NT2/D1 (cell line): ENCODE results near the gene ARID1A.

Experiments used
- DNase-seq: peaks from one replicate; pipeline ENCODE4 v3.0.0-alpha.2; 2011; ENCODE audit warnings: low read depth, low spot score
- H3K27me3 ChIP-seq: 2 replicates; pipeline ENCODE4 v1.6.0; 2011; ENCODE audit warnings: mild to moderate bottlenecking; ENCODE audit not compliant: insufficient read length, insufficient read depth
- H3K36me3 ChIP-seq: 2 replicates; pipeline ENCODE4 v1.6.1; 2011; ENCODE audit warnings: mild to moderate bottlenecking, low read length, mixed read lengths; ENCODE audit not compliant: insufficient read depth, insufficient read length
- H3K4me1 ChIP-seq: 2 replicates; pipeline ENCODE4 v1.5.1; 2011; ENCODE audit not compliant: insufficient read depth, insufficient read length
- H3K4me3 ChIP-seq: 2 replicates; pipeline ENCODE4 v1.5.1; 2011; ENCODE audit warnings: low read depth; ENCODE audit not compliant: insufficient read length
- H3K9ac ChIP-seq: 2 replicates; pipeline ENCODE4 v1.6.0; 2011; ENCODE audit warnings: low read depth; ENCODE audit not compliant: insufficient read length
- H3K9me3 ChIP-seq: 2 replicates; pipeline ENCODE4 v1.5.1; 2011; ENCODE audit warnings: mild to moderate bottlenecking, low read length; ENCODE audit not compliant: insufficient read depth
- SUZ12 ChIP-seq: IDR thresholded peaks from 2 replicates; pipeline ENCODE4 v1.6.1; 2011; ENCODE audit not compliant: insufficient read length, insufficient read depth; ENCODE audit errors: extremely low read depth
- YY1 ChIP-seq: IDR thresholded peaks from 2 replicates; pipeline ENCODE4 v1.6.1; 2011; ENCODE audit not compliant: insufficient read length, insufficient read depth
- ZNF274 ChIP-seq: IDR thresholded peaks from 2 replicates; pipeline ENCODE4 v1.6.1; 2011; ENCODE audit warnings: mild to moderate bottlenecking, low read depth, low read length

ARID1A gene

GRCh38 chr1:26786437-26787380, 90.9 kb downstream of the ARID1A start:
- no peak for DNase-seq
- H3K4me3 ChIP-seq = peak overlapping the region; percentile 91

GRCh38 chr1:26787381-26787705, 91.5 kb downstream of the ARID1A start:
- TF ChIP-seq YY1 (no peak), SUZ12 (no peak), ZNF274 (no peak)
- Histone ChIP-seq H3K36me3 (peaks cover 18% of the 10 kb centered on the region), H3K9me3 (no peaks in the 10 kb centered on the region), H3K4me3 (peak overlapping the region; percentile 91), H3K9ac (peak overlapping the region; percentile 95), H3K4me1 (peaks cover 19% of the 10 kb centered on the region), H3K27me3 (no peaks in the 10 kb centered on the region)
- DNase-seq = no peak

More at GRCh38 chr1:26786437-26787380, 90.9 kb downstream of the ARID1A start:
- Histone ChIP-seq H3K27me3 (no peaks in the 10 kb centered on the region), H3K9me3 (no peaks in the 10 kb centered on the region), H3K36me3 (peaks cover 24% of the 10 kb centered on the region), H3K9ac (peak overlapping the region; percentile 95), H3K4me1 (peaks cover 19% of the 10 kb centered on the region)
- TF ChIP-seq SUZ12 (no peak), YY1 (no peak), ZNF274 (no peak)

- no peak for TF ChIP-seq ZNF274
- TF ChIP-seq SUZ12 = no peak
- peak; percentile 92 for TF ChIP-seq YY1
These were observed 92.1 kb downstream of the ARID1A start, which contains the start of gene PIGV for GRCh38 chr1:26787706-26788514. Gene PIGV (plus strand): TSS chr1:26787950. CDS start chr1:26790816, 2,866 bp downstream.

GRCh38 chr1:26788515-26788785, 92.6 kb downstream of the ARID1A start:
- no peaks in the 10 kb centered on the region for H3K27me3 ChIP-seq
- H3K9ac ChIP-seq = peak overlapping the region; percentile 95
- peak overlapping the region; percentile 91 for H3K4me3 ChIP-seq
- peaks cover 19% of the 10 kb centered on the region for H3K4me1 ChIP-seq
- no peaks in the 10 kb centered on the region for H3K9me3 ChIP-seq
- no peak for TF ChIP-seq YY1
- TF ChIP-seq SUZ12 = no peak
- TF ChIP-seq ZNF274 = no peak
- DNase-seq = no peak
- peaks cover 12% of the 10 kb centered on the region for H3K36me3 ChIP-seq

More at GRCh38 chr1:26787706-26788514, 92.1 kb downstream of the ARID1A start, which contains the start of gene PIGV:
- H3K9ac ChIP-seq = peak within 1 kb of the TSS; percentile 95
- peaks cover 16% of the 10 kb centered on the region for H3K36me3 ChIP-seq
- no peaks in the 10 kb centered on the region for H3K27me3 ChIP-seq
- H3K4me1 ChIP-seq = peaks cover 19% of the 10 kb centered on the region
- no peaks in the 10 kb centered on the region for H3K9me3 ChIP-seq
- peak; percentile 93 for DNase-seq
- H3K4me3 ChIP-seq = peak within 1 kb of the TSS; percentile 91

GRCh38 chr1:26788836-26789611, 93.2 kb downstream of the ARID1A start:
- Histone ChIP-seq H3K36me3 (peaks cover 15% of the 10 kb centered on the region), H3K27me3 (no peaks in the 10 kb centered on the region), H3K9ac (peak overlapping the region; percentile 95), H3K9me3 (no peaks in the 10 kb centered on the region), H3K4me3 (peak overlapping the region; percentile 91), H3K4me1 (peaks cover 16% of the 10 kb centered on the region)
- DNase-seq = peak; percentile 76
- no peak for TF ChIP-seq ZNF274
- no peak for TF ChIP-seq YY1
- TF ChIP-seq SUZ12 = no peak

- TF ChIP-seq ZNF274 (no peak), YY1 (no peak), SUZ12 (no peak)
- no peaks in the 10 kb centered on the region for H3K27me3 ChIP-seq
- peaks cover 13% of the 10 kb centered on the region for H3K4me1 ChIP-seq
- no peak overlapping the region for H3K9ac ChIP-seq
- H3K4me3 ChIP-seq = no peak overlapping the region
- peaks cover 20% of the 10 kb centered on the region for H3K36me3 ChIP-seq
- no peak for DNase-seq
- no peaks in the 10 kb centered on the region for H3K9me3 ChIP-seq
These were observed 93.7 kb downstream of the ARID1A start for GRCh38 chr1:26789612-26789865.
